Brain pericyte (primary cell): Measurements from ENCODE around the gene SLC1A2.

ENCODE experiments used
- DNase-seq: peaks from one replicate; pipeline ENCODE4 v3.0.0-alpha.2; 2012; ENCODE audit warnings: low read depth, low spot score

Gene SLC1A2

GRCh38 chr11:35419184-35419829 is at the start of gene SLC1A2:
Gene SLC1A2, minus strand, starts transcription at chr11:35419558. Its CDS starts 592 bp downstream, at chr11:35418966.
- DNase-seq = no peak

GRCh38 chr11:35466058-35466457 is 46.7 kb upstream of the SLC1A2 start:
- DNase-seq = no peak

DNA sequence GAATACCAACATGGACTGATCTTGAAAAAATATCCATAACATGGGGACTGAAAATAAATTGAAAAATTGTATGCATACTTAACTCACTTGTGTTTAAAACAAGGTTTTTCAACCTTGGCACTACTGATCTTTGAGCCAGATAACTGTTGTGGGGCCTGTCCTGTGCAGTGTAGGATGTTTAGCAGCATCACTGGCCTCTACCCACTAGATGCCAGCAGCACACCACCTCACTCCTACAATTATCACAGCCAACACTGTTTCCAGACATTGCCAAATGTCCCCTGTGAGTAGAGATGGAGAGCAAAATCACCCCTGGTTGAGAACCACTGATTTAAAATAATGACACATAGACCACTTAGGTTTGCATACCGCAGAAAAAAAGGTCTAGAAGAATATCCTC is 45.0 kb upstream of the SLC1A2 start:
- DNase-seq = no peak

- DNase-seq = no peak
Observed at GRCh38 chr11:35463331-35463751, 44.0 kb upstream of the SLC1A2 start.

DNA sequence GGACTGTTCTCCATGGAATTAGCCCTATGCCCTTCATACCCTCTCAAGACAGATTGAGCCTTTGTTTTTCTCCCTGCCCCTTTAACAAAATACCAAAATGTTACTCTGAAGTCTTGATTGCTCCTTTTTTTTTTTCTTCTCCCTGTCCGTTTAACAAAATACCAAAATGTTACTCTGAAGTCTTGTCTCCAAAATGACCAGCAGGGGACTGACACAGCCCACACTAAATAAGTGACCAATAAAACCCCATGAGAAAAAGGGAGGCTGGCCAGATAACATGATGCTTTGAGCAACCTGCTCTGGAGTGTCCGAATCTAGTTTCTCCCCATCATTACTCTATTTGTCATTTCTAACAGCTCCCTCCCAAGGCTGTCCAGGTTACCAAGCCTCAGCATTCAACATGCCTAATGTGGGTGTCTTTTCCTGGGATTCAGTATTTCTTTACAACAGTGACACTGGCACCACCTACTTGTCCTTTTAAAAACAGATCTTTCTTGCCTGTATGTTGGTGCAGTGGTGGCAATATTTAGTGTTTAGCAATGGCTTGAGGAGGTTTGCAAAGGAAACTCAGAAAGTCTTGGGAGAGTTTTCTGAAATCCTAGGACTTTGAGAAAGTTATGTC is 42.7 kb upstream of the SLC1A2 start:
- DNase-seq = no peak

GRCh38 chr11:35459489-35459888 is 40.1 kb upstream of the SLC1A2 start:
- DNase-seq = no peak

DNA sequence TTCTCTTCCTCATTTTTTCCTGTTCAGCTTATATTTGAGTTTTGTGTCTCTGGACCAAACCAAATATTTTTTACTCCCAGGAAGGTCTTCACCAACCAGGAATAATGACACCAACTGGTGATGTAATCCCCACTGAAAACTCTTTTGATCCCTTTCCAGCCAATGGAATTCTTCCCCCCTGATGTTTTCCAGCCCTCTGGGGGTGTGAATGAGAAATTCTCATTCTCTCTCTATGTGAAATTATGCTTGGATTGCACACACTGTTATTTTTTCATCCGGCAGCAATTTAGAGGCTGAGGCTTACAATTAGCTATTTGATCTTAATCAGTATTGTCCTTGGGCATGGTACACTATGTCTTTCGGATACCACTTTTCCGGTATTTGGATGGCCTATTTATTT is 39.5 kb upstream of the SLC1A2 start:
- no peak for DNase-seq

GRCh38 chr11:35454362-35454761 is 35.0 kb upstream of the SLC1A2 start:
- no peak for DNase-seq

- DNase-seq = no peak
Observed at GRCh38 chr11:35436581-35437250, 17.4 kb upstream of the SLC1A2 start.

DNA sequence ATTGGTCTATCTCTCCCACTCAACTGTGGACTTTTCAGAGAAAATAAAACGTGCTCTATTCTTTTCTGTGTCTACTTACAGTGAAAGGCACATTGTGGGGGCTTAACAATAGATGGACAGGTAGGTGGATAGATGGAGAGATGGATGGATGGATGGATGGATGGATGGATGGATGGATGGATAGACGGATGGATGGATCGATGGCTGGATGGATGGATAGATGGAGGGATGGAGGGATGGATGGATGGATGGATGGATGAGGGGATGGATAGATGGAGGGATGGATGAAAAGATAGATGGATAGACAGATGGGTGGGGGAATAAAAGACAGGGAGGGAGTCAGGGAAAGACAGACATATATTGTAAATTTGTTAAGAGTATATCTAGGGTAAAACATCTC is 14.2 kb upstream of the SLC1A2 start:
- DNase-seq = no peak

GRCh38 chr11:35432464-35432863 is 13.1 kb upstream of the SLC1A2 start:
- DNase-seq = no peak

DNA sequence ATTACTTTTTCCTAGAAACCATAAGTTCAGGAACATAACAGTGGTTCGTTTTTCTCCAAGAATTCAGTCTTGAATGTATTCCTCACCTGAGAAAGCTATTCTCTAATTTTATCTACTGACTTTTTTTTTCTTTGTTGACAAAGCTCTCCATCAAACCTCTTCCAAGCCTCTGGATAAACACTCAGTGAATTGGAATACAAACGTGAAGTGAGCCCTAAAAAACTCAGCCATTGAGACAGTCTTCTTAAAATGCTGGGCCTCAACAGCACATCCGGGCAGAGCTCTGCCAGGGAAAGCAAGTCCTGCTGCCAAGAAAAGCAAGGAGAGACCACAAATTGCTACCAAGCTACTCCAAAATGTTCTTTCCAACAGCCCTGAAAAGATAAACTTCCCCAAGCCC is 7.7 kb upstream of the SLC1A2 start:
- peak; percentile 50 for DNase-seq

DNA sequence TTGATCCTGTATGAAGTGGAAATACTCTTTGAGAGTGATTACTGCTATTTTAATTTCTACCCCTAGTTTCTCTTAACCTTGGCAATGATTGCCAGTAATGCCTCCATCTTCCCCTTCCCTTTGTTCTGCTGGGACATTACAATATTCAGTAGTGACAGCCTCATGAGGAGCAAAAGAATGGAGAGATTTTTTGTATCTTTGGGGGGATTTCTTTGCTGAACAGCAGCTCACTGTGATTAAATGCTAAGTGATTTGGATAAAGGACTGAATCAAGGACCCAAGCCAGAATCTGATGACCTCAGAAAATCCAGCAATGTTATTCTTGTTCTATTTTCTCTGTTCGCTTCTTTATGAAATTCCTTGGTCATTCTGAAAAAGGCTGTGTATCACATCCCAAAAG is 7.0 kb upstream of the SLC1A2 start:
- DNase-seq = no peak

DNA sequence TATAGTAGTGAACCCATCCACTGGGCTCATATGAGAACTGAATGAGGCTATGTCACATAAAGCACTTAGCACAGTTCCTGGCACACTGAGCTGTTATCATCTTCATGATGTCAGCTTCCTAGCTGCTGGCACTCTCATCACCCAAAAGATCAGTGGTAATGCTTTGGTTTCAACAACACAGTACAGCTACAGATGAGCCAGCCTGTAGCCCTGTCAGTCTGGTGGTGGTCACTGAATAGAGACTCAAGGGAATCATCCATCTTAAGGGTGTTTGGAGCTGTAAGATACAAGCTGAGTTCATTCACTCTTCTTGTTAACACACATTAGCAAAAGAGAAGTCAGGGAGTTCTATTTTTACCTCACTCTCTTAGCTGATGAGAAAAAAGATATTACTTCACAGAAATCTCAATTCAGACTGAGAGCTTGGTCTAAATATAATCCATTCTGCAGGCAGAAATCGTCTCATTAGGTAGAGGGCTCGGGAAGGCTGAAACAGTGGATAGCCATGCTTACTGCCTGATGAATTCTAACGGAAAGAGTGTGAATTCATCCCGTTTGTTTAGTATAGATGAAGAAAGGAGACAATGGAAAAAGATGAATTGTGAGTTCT is 6.3 kb upstream of the SLC1A2 start:
- DNase-seq = no peak

DNA sequence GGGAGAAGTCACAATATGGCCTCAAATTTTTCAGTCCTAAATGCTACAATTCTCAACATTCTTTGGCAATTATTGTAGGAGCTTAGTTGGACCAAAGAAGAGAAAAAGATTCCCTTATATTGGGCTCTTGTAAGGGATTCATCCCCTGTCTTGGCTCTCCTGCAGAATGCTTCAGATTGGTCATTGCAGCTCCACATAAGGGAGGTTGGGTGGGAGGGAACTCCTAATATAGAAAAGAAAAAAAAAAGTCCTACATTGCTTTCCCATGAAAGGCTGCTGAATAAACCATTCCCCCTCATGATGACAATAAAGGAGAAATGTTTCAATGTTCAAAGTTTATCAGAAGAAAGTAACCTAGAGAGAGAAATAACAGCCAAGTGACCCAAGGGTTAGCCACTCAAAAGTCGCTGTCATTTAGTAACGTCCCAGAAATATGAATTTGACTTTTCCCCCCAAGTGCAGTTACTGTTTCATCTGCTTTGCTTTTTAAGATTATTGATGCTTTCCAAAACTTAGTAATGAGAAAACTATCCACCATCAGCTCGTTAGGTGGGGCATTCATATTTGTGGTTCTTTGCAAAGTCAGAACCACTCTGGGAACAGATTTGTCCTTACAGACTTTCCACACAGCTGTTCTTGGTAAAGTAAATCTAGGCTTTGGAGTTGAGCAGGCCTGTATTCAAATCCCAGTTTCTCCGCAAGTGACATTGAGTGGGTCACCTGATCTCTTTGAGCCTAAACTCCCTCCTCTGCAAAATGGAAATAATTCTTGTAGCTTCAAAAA is 5.0 kb upstream of the SLC1A2 start:
- DNase-seq = no peak

- no peak for DNase-seq
Observed at GRCh38 chr11:35420371-35420770, 1.0 kb upstream of the SLC1A2 start.

GRCh38 chr11:35419830-35420333 is 524 bp upstream of the SLC1A2 start:
- no peak for DNase-seq

DNA sequence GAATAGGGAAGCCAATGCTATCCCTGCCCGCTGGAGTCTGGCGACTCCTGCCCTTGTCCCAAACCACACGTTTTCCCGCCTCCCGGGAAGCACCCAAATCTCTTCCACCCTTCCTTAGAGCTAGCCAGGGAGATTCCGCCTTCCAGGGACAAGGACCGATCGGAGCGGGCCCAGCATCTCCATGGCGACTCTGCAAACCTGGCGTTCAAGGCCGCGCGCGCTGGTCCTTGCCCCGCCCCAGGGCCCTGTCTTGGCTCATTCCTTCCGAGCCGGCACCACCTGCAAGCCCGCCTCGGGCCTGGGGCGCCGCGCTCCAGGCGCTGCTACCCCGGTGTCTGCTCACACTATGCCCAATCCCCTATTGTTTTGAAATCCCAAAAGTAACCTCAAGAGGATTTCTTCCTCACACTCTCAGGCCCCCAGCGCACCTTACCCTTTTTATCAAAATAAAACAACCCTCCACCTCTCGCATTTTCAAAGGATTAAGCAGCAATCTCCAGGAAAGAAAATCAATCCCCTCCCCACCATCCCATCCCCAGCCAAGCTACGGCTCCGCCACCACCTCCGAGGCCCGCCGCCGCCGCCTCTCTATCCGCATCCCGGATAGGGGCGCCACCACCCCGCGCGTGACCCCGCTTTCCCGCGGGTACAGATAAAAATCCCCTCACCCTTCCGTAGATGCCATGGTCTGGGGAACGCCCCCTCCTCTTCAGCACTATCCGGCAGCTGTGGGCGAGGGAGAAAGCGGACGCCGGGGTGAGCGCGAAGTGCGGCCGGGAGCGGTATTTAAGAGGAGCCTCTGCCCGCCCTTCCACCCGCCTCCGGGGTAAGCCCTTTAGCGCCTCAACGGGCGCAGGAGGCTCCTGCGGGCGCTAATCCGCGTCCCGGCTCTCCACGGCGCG is 825 bp downstream of the SLC1A2 start:
- DNase-seq = no peak

DNA sequence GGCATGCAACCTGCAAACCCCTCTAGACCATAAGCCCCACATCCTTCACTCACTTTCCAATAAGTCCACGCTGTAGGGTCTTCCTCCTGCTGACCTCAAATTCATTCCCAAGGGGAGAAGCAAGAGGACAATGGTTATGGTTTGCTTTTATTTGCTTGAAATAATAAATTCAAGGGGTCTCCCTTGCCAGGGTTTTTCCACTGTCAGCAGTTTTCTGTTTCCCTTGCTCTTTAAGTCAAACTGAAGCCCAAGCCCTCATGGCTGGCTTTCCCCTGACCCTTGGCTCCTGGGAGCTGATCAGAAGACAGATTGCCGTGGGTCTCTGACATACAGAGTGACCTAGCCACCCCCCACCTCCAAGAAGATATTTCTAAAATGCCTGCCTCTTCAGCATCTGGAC is 3.9 kb downstream of the SLC1A2 start:
- DNase-seq = no peak

GRCh38 chr11:35414776-35415175 is 4.6 kb downstream of the SLC1A2 start:
- DNase-seq = no peak

GRCh38 chr11:35414311-35414710 is 5.0 kb downstream of the SLC1A2 start:
- DNase-seq = no peak
